PC-9 (cell line): ENCODE data around the gene ARID3A.

Experiments used
- EZH2 ChIP-seq: fragments of 200-600 bp; sonication (generic); IDR thresholded peaks from 2 replicates; pipeline ENCODE4 v1.8.0; 2017; ENCODE audit warnings: antibody characterized with exemption, low read depth
- TF ChIP-seq, protein P1 (sequence below): fragments of 200-600 bp; sonication (generic); conservative IDR thresholded peaks from 2 replicates; pipeline ENCODE4 v1.6.1; 2017; ENCODE audit warnings: mixed run types, antibody characterized with exemption, mild to moderate bottlenecking, moderate library complexity

GRCh38 chr19:919199-920050 lies 6.4 kb upstream of the ARID3A start:
- TF ChIP-seq, protein P1, sequence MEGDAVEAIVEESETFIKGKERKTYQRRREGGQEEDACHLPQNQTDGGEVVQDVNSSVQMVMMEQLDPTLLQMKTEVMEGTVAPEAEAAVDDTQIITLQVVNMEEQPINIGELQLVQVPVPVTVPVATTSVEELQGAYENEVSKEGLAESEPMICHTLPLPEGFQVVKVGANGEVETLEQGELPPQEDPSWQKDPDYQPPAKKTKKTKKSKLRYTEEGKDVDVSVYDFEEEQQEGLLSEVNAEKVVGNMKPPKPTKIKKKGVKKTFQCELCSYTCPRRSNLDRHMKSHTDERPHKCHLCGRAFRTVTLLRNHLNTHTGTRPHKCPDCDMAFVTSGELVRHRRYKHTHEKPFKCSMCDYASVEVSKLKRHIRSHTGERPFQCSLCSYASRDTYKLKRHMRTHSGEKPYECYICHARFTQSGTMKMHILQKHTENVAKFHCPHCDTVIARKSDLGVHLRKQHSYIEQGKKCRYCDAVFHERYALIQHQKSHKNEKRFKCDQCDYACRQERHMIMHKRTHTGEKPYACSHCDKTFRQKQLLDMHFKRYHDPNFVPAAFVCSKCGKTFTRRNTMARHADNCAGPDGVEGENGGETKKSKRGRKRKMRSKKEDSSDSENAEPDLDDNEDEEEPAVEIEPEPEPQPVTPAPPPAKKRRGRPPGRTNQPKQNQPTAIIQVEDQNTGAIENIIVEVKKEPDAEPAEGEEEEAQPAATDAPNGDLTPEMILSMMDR: no peak
- 0 out of 2 replicates have a peak, but pooled peaks have one; percentile 58 for TF ChIP-seq EZH2
